GM19099 (cell line): ENCODE data around the gene ACOD1.

Experiments used
- POLR2A ChIP-seq: IDR thresholded peaks from 3 replicates; pipeline ENCODE4 v1.6.1; 2011; ENCODE audit warnings: low read depth; ENCODE audit not compliant: insufficient read length; ENCODE audit errors: extremely low read depth

Gene ACOD1

GRCh38 chr13:76973920-76974617, 25.8 kb downstream of the ACOD1 start:
- no peak for TF ChIP-seq POLR2A

- TF ChIP-seq POLR2A: no peak
Measured at GRCh38 chr13:76974618-76974975, 26.3 kb downstream of the ACOD1 start.

GRCh38 chr13:76975863-76976262, 27.6 kb downstream of the ACOD1 start:
- no peak for TF ChIP-seq POLR2A

- no peak for TF ChIP-seq POLR2A
Measured at GRCh38 chr13:76976490-76976889, 28.2 kb downstream of the ACOD1 start.

- TF ChIP-seq POLR2A: no peak
Measured at GRCh38 chr13:76976929-76977328, 28.6 kb downstream of the ACOD1 start.

GRCh38 chr13:76980075-76980718, 31.9 kb downstream of the ACOD1 start:
- no peak for TF ChIP-seq POLR2A

GRCh38 chr13:76982061-76982460, 33.8 kb downstream of the ACOD1 start:
- no peak for TF ChIP-seq POLR2A

- no peak for TF ChIP-seq POLR2A
Measured at GRCh38 chr13:76983676-76984075, 35.4 kb downstream of the ACOD1 start.

GRCh38 chr13:76991432-76991795, 43.1 kb downstream of the ACOD1 start:
- no peak for TF ChIP-seq POLR2A

- peak; percentile 99 for TF ChIP-seq POLR2A
Measured at GRCh38 chr13:76991796-76992547, 43.7 kb downstream of the ACOD1 start, which contains the start of gene CLN5. Gene CLN5, plus strand, starts transcription at chr13:76992081. Its CDS starts 18 bp downstream, at chr13:76992099.

GRCh38 chr13:76992548-76993001, 44.3 kb downstream of the ACOD1 start:
- no peak for TF ChIP-seq POLR2A

GRCh38 chr13:76993021-76993420, 44.7 kb downstream of the ACOD1 start:
- no peak for TF ChIP-seq POLR2A

- no peak for TF ChIP-seq POLR2A
Measured at GRCh38 chr13:76993473-76993872, 45.2 kb downstream of the ACOD1 start.

GRCh38 chr13:76994281-76994680, 46.0 kb downstream of the ACOD1 start:
- no peak for TF ChIP-seq POLR2A

- TF ChIP-seq POLR2A: no peak
Measured at GRCh38 chr13:77000475-77000874, 52.2 kb downstream of the ACOD1 start.

GRCh38 chr13:77001540-77001939, 53.2 kb downstream of the ACOD1 start:
- no peak for TF ChIP-seq POLR2A
